M059J (cell line): ENCODE measurements around the gene TMEM190. TPM values are rescaled to one million over a fixed set of nuclear protein-coding genes. Genes with fewer than 3 reads are reported as not detected.
A peak's percentile ranks its signal among the peaks of the same experiment; 100 is the strongest.

Source experiments
- DNase-seq: peaks from one replicate; pipeline ENCODE4 v3.0.0-alpha.2; 2012; ENCODE audit warnings: low read depth
- total RNA-seq: library from RNA; depleted of rRNA; stranded (reverse); fragments of >200 nt; shearing (Covaris generic); gene quantifications from 2 replicates; pipeline ENCODE4 v1.2.3, GENCODE V29; 2014

Gene TMEM190
- total RNA-seq, 1 experiment from 2014 or later = 0.22 TPM

DNA sequence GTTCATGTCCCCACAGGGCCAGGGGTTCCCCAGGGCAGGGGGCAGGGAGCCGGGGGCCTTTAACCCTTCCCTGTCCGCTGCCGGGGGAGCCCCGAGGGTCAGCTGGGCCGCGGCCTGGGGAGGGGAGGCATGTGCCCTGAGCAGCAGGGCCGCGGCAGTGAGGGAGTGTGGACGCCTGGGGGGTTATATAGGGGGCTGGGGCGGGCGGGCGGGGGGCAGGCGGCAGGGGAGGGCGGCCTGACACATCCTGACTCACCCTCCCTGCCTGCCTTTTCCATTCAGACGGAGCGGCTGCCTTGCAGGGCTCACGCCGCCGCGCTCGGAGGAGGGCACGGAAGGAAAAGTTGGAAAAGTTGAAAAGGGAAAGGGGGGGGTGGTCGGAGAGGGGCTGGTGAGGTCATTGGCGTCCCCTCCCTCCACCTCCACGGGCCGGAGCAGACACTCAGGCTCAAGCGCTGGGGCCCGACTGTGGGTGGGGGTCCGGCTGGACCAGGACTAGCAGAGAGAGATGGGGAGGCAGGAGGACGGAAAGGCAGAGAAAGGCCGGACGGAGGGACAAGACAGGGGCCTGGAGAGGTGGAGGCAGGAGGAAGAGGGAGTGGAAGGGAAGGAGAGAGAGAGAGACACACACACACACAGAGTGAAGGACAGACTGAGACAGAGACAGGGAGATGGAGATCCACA lies 6.2 kb upstream of the TMEM190 start, which contains the start of gene IL11:
IL11 (minus strand) TSS at position 159 of the 684 bp plus-strand sequence; CDS start at position 6, 153 bp downstream.
- peak; percentile 86 for DNase-seq

GRCh38 chr19:55372316-55373081 lies 4.1 kb upstream of the TMEM190 start:
- DNase-seq = peak; percentile 87

DNA sequence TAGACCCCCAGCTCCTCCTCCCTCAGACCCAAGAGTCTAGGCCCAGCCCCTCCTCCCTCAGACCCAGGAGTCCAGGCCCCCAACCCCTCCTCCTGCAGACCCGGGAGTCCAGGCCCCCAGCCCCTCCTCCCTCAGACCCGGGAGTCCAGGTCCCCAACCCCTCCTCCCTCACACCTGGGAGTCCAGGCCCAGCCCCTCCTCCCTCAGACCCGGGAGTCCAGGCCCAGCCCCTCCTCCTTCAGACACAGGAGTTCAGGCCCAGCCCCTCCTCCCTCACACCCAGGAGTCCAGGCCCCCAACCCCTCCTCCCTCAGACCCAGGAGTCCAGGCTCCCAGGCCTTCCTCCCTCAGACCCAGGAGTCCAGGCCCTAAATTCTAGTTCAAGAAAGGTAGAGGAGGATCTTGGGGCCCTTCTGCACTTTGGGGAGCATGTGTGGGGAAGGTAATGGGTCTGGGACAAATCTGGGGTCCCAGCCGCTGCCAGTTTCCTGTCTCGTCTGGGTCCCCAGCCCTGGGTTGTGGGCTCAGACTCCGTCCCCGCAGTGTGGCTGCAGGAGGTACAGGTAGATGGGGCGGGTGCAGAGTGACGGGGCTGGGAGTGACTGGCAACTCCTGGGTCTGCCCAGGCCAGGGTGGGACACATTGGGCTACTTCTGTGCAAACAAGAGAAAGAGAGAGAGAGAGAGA lies 3.2 kb upstream of the TMEM190 start:
- DNase-seq = peak; percentile 64

GRCh38 chr19:55373993-55374757 lies 2.5 kb upstream of the TMEM190 start:
- DNase-seq = peak; percentile 78

DNA sequence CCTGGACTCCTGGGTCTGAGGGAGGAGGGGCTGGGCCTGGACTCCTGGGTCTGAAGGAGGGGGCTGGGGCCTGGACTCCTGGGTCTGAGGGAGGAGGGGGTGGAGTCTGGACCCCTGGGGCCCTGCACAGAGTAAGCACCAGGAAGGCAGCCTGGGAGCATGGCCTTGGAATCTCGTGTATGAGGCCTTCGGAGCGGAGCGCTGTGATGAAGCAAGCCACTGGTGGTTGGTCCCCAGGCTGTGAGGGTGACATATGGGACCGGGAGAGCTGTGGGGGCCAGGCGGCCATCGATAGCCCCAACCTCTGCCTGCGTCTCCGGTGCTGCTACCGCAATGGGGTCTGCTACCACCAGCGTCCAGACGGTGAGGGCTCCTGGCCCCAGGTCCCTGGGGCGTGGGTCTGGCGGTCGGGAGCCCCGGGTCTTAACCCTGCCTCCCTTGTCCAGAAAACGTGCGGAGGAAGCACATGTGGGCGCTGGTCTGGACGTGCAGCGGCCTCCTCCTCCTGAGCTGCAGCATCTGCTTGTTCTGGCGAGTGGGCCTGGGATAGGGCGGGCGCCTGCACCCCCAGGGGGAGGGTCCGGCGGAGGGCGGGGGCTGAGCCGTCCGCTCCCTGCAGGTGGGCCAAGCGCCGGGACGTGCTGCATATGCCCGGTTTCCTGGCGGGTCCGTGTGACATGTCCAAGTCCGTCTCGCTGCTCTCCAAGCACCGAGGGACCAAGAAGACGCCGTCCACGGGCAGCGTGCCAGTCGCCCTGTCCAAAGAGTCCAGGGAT lies 918 bp downstream of the TMEM190 start:
- DNase-seq = no peak

DNA sequence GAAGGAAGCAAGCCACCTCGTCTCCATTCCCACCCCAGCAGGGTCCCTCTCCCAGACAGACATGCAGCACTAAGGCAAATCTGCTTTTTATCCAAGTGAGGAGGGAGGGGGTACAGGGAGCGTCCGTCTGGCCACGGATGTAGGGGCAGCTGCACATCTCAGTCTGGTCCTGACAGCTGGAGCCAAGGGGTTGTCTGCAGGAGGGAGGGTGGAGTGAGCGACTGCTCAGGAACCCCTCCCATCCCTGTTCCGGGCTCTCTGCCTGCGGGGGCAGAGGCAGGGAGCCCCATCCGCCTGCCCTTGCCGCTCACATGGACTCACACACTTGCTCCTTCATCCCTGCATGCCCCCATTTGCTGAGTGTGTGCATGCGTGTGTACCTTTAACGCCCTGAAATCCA lies 2.5 kb downstream of the TMEM190 start:
- no peak for DNase-seq

- no peak for DNase-seq
Observed at GRCh38 chr19:55382013-55382412, 5.4 kb downstream of the TMEM190 start.

- DNase-seq = no peak
Observed at GRCh38 chr19:55382522-55383054, 6.0 kb downstream of the TMEM190 start.

- DNase-seq = peak; percentile 76
Observed at GRCh38 chr19:55383279-55384130, 6.9 kb downstream of the TMEM190 start.

DNA sequence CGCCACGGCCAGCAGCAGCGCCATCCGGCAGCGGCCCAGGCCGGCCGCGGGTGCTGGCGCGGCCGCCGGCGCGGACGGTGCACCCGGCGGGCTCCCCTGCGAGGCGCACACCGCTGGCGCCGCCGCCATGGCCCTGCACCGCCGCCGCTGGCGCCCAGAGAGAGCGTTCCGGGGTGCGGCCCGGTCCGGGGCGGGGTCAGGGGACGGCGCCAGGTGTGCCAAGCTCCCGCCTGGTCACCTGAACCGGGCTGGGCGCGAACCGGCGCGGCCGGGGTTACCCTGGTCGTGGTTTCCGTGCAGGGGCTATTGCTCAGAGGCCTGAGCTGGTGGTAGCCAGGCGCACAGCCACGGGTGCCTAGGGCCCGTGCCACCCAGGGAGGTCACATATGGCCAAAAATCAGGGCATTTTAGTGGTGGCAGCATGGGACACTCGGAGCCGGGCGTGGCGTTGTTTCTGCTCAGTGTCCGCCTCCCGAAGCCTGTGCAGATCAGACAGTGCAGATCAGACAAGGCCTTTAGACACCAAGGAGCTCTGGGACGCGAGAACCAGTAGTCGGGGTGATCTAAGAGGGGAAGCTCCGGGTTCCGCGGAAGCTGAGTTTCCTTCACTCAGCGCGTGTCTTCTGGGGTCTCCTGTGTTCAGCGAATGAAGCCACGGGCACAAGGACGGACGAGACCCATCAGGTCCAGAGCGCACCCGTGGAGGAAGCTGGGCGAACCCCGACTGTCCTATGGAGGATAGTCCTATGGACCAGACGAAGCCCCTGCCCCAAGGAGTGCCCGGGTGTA lies 7.7 kb downstream of the TMEM190 start, which contains the start of gene TMEM238:
TMEM238 (minus strand) TSS at position 162 of the 789 bp plus-strand sequence; CDS start at position 129, 33 bp downstream.
- no peak for DNase-seq

DNA sequence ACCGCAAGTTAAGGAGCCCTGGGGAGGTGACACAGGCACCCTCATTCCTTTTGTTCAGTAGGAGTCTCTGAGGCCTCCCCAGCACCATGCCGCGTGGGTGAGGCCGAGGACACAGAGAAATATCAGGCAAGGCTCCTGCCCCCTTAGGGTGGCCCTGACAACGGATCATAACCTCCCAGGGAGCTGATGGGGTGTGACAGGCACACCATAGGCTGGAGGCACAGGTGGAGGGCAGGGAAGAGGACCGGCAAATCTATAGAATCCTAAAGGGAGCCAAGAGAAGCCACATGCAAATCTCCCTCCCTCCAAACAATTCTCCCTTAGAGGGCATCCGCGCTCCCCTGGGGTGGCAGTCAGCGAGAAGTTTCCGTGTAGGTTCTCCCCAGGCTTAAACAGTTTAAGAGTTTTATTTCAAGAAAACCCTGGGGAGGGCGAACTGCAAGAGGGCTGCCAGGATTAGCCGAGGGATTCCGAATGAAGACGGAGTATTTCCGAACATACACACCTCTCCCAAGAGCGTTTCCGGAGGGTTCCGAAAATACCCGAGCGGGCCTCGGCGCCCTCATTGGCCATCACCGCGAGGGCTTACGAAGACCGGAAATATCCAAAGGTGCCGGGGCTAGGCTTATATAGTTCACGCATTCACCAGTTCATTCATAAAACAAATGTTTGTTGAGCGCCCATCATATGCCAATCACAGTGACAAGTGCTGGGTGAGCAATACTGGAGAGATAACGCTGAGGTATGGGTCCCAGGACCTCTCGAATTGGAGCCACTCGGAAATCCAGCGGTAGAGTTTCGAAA lies 8.5 kb downstream of the TMEM190 start:
- DNase-seq = peak; percentile 96

DNA sequence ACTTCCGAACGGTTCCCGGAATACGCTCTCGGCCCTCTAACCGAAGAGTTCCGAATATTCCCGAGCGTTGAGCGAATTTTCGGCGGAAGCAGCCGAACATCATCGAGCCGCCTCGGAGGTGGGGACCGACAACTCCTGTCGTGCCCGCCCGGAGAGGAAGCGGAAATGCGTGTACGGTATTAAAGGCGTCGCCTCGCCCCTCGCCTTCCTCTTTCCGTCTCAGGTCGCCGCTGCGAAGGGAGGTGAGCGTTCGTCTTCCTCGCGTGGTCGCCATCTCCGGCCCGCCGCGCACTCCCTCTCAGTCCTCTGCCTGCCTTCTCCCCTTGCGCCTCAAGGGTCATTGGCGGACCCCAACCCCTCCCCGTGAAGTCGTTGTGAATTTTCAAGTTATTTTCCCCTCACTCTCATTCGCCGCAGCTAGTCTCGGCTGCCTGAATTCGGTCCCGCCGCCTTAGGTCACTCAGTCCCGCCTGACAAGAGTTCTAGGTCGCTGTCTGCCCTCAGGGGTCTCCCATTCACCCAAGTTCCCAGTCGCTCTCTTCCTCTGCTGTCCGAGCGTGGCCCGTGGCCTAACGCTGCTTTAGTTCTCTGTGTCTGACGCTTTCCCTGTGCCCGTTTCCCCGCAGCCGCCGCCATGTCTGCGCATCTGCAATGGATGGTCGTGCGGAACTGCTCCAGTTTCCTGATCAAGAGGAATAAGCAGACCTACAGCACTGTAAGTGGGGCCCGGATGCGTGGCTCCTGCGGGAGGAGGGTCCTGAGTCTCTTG lies 9.3 kb downstream of the TMEM190 start, which contains the start of gene RPL28:
RPL28 (plus strand) TSS at position 209 of the 769 bp plus-strand sequence; CDS start at position 635, 426 bp downstream.
- DNase-seq = peak; percentile 98

GRCh38 chr19:55386493-55386971 lies 9.9 kb downstream of the TMEM190 start:
- DNase-seq = no peak

GRCh38 chr19:55387736-55388497 lies 11.3 kb downstream of the TMEM190 start:
- no peak for DNase-seq

GRCh38 chr19:55389386-55390317 lies 13.0 kb downstream of the TMEM190 start:
- DNase-seq = no peak
